ENCODE results near the gene ESRRG.

The ESRRG gene

DNA sequence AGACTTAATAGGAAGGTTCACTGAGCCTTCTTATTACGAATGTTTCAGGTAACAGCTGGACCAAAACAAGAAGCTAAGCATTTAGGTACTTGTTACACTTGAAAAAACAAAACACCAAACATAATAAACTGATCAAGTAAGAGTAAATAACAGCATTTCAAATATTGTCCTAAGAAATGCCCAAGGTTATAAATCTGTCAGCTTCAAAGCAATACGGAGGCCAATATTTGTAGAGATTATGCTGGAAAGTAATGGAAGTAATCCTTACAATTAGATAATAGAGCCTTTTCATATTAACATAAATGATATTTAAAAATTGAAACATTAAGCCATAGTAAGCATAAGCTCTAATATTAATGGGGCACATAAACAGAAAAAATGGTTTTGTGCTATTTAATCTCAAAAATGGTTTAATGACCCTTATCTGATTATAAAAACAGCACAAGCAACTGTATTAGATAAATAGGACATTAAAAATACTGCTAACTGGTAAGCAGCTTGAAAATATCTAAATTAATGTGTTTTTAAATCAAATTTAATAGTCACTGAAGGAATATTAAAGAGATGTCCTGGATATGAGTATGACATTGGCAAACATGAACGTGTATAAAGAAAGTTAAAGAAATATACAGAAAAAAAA, 256.9 kb downstream of the ESRRG start:
- Histone ChIP-seq H2AK5ac (ENCODE audit: low read depth, low read length) (no peak overlapping the region), H2BK5ac (ENCODE audit: low read length) (no peak overlapping the region), H4K91ac (ENCODE audit: low read depth, low read length, poor library complexity) (no peak overlapping the region), H3K4me3 (ENCODE audit: low read length in 2 of 2) (no peak overlapping the region), H3K14ac (ENCODE audit: low read length) (no peak overlapping the region), H2BK120ac (ENCODE audit: low read depth, low read length) (no peak overlapping the region), H3K79me1 (ENCODE audit: low read depth, low read length) (no peaks in the 10 kb centered on the region), H3K9ac (ENCODE audit: low read depth, low read length, poor library complexity) (no peak overlapping the region), H2AFZ (ENCODE audit: low read length) (no peak overlapping the region), H2BK15ac (ENCODE audit: low read length) (no peak overlapping the region), H3K4me1 (ENCODE audit: control insufficient read depth in 2 of 2, insufficient read depth in 1 of 2, low read depth in 1 of 2, low read length in 2 of 2) (peaks cover 0 to 5% of the 10 kb centered on the region in 2 donors), H3K18ac (ENCODE audit: low read length) (no peak overlapping the region), H3K27ac (replicated peaks; ENCODE audit: low read length) (no peak overlapping the region), H4K8ac (ENCODE audit: low read depth, low read length) (no peak overlapping the region), H2BK12ac (ENCODE audit: low read length) (no peak overlapping the region), H3K9me3 (replicated peaks in 1 of 2; ENCODE audit: control insufficient read depth in 2 of 2, insufficient read depth in 1 of 2, low read depth in 1 of 2, low read length in 2 of 2) (no peaks in the 10 kb centered on the region), H3K36me3 (replicated peaks in 1 of 2; ENCODE audit: control insufficient read depth in 2 of 2, insufficient read depth in 2 of 2, low read length in 2 of 2) (no peaks in the 10 kb centered on the region), H3K4me2 (ENCODE audit: insufficient read depth, low read length, poor library complexity, severe bottlenecking) (no peak overlapping the region), H3K27me3 (ENCODE audit: control insufficient read depth in 3 of 3, insufficient read depth in 3 of 3, low read depth in 1 of 3, low read length in 3 of 3) (no peaks in the 10 kb centered on the region), H3K4ac (ENCODE audit: low read length) (no peak overlapping the region), H3K23ac (ENCODE audit: low read depth, low read length, poor library complexity) (no peak overlapping the region)
- no peak for DNase-seq (ENCODE audit: low spot score)
- WGBS, 2 donors (ENCODE audit: extremely low coverage in 2 of 2, insufficient read length in 2 of 2, insufficient replicate concordance in 1 of 2) = no CpG with 5 or more reads among the region's 3 CpGs

DNA sequence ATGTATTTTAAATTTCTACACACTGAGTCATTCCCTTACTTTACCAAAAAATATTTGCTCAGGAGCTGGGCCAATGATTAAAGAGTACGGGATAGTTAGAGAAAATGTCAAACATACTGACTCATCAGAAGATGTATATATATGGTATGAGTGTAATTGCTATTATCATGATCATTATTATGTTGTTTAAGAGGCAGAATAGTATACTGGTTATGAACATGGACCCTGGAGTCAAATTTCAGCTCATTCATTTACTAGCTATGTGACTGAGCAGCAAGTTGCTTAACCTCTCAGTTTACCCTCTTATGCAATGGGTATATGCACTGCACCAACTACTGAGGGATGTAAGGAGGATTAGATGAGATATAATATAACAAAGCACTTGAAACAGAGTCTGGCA, 258.7 kb downstream of the ESRRG start:
- Histone ChIP-seq H3K79me1 (ENCODE audit: low read depth, low read length) (no peaks in the 10 kb centered on the region), H2AFZ (ENCODE audit: low read length) (no peak overlapping the region), H3K9ac (ENCODE audit: low read depth, low read length, poor library complexity) (no peak overlapping the region), H2BK15ac (ENCODE audit: low read length) (no peak overlapping the region), H3K4ac (ENCODE audit: low read length) (no peak overlapping the region), H3K4me3 (ENCODE audit: low read length in 2 of 2) (no peak overlapping the region), H2BK5ac (ENCODE audit: low read length) (no peak overlapping the region), H3K4me2 (ENCODE audit: insufficient read depth, low read length, poor library complexity, severe bottlenecking) (no peak overlapping the region), H3K27me3 (ENCODE audit: control insufficient read depth in 3 of 3, insufficient read depth in 3 of 3, low read depth in 1 of 3, low read length in 3 of 3) (no peaks in the 10 kb centered on the region), H3K9me3 (replicated peaks in 1 of 2; ENCODE audit: control insufficient read depth in 2 of 2, insufficient read depth in 1 of 2, low read depth in 1 of 2, low read length in 2 of 2) (no peaks in the 10 kb centered on the region), H3K36me3 (replicated peaks in 1 of 2; ENCODE audit: control insufficient read depth in 2 of 2, insufficient read depth in 2 of 2, low read length in 2 of 2) (no peaks in the 10 kb centered on the region), H3K14ac (ENCODE audit: low read length) (no peak overlapping the region), H3K27ac (replicated peaks; ENCODE audit: low read length) (no peak overlapping the region), H3K4me1 (ENCODE audit: control insufficient read depth in 2 of 2, insufficient read depth in 1 of 2, low read depth in 1 of 2, low read length in 2 of 2) (peaks cover 0 to 5% of the 10 kb centered on the region in 2 donors), H3K18ac (ENCODE audit: low read length) (no peak overlapping the region), H2BK12ac (ENCODE audit: low read length) (no peak overlapping the region), H2AK5ac (ENCODE audit: low read depth, low read length) (no peak overlapping the region), H2BK120ac (ENCODE audit: low read depth, low read length) (no peak overlapping the region), H3K23ac (ENCODE audit: low read depth, low read length, poor library complexity) (no peak overlapping the region), H4K91ac (ENCODE audit: low read depth, low read length, poor library complexity) (no peak overlapping the region), H4K8ac (ENCODE audit: low read depth, low read length) (no peak overlapping the region)
- no peak for DNase-seq (ENCODE audit: low spot score)
- no CpG with 5 or more reads among the region's 1 CpG for WGBS, 2 donors (ENCODE audit: extremely low coverage in 2 of 2, insufficient read length in 2 of 2, insufficient replicate concordance in 1 of 2)

GRCh38 chr1:216462066-216462775, 261.0 kb downstream of the ESRRG start:
- H2BK12ac ChIP-seq (ENCODE audit: low read length) = no peak overlapping the region
- no peak overlapping the region for H3K4ac ChIP-seq (ENCODE audit: low read length)
- no peak overlapping the region for H2BK5ac ChIP-seq (ENCODE audit: low read length)
- H3K9ac ChIP-seq (ENCODE audit: low read depth, low read length, poor library complexity) = no peak overlapping the region
- H4K91ac ChIP-seq (ENCODE audit: low read depth, low read length, poor library complexity) = no peak overlapping the region
- H3K4me3 ChIP-seq (ENCODE audit: low read length in 2 of 2) = no peak overlapping the region
- no peak overlapping the region for H3K18ac ChIP-seq (ENCODE audit: low read length)
- no peak overlapping the region for H3K27ac ChIP-seq (replicated peaks; ENCODE audit: low read length)
- H3K36me3 ChIP-seq (replicated peaks in 1 of 2; ENCODE audit: control insufficient read depth in 2 of 2, insufficient read depth in 2 of 2, low read length in 2 of 2) = no peaks in the 10 kb centered on the region
- H2BK15ac ChIP-seq (ENCODE audit: low read length) = no peak overlapping the region
- H3K23ac ChIP-seq (ENCODE audit: low read depth, low read length, poor library complexity) = no peak overlapping the region
- H3K9me3 ChIP-seq (replicated peaks in 1 of 2; ENCODE audit: control insufficient read depth in 2 of 2, insufficient read depth in 1 of 2, low read depth in 1 of 2, low read length in 2 of 2) = no peaks in the 10 kb centered on the region
- H4K8ac ChIP-seq (ENCODE audit: low read depth, low read length) = no peak overlapping the region
- peaks cover 2 to 5% of the 10 kb centered on the region in 2 donors for H3K4me1 ChIP-seq (ENCODE audit: control insufficient read depth in 2 of 2, insufficient read depth in 1 of 2, low read depth in 1 of 2, low read length in 2 of 2)
- no peak overlapping the region for H2BK120ac ChIP-seq (ENCODE audit: low read depth, low read length)
- H2AFZ ChIP-seq (ENCODE audit: low read length) = no peak overlapping the region
- DNase-seq (ENCODE audit: low spot score) = no peak
- no peak overlapping the region for H2AK5ac ChIP-seq (ENCODE audit: low read depth, low read length)
- H3K14ac ChIP-seq (ENCODE audit: low read length) = no peak overlapping the region
- no CpG with 5 or more reads among the region's 3 CpGs for WGBS, 2 donors (ENCODE audit: extremely low coverage in 2 of 2, insufficient read length in 2 of 2, insufficient replicate concordance in 1 of 2)
- no peak overlapping the region for H3K4me2 ChIP-seq (ENCODE audit: insufficient read depth, low read length, poor library complexity, severe bottlenecking)
- H3K27me3 ChIP-seq (ENCODE audit: control insufficient read depth in 3 of 3, insufficient read depth in 3 of 3, low read depth in 1 of 3, low read length in 3 of 3) = no peaks in the 10 kb centered on the region
- no peaks in the 10 kb centered on the region for H3K79me1 ChIP-seq (ENCODE audit: low read depth, low read length)

GRCh38 chr1:216461466-216461865, 261.8 kb downstream of the ESRRG start:
- Histone ChIP-seq H4K91ac (ENCODE audit: low read depth, low read length, poor library complexity) (no peak overlapping the region), H2AK5ac (ENCODE audit: low read depth, low read length) (no peak overlapping the region), H3K4me3 (ENCODE audit: low read length in 2 of 2) (no peak overlapping the region), H3K27me3 (ENCODE audit: control insufficient read depth in 3 of 3, insufficient read depth in 3 of 3, low read depth in 1 of 3, low read length in 3 of 3) (no peaks in the 10 kb centered on the region), H2BK120ac (ENCODE audit: low read depth, low read length) (no peak overlapping the region), H3K4me2 (ENCODE audit: insufficient read depth, low read length, poor library complexity, severe bottlenecking) (no peak overlapping the region), H3K18ac (ENCODE audit: low read length) (no peak overlapping the region), H3K27ac (replicated peaks; ENCODE audit: low read length) (no peak overlapping the region), H3K79me1 (ENCODE audit: low read depth, low read length) (no peaks in the 10 kb centered on the region), H3K4ac (ENCODE audit: low read length) (no peak overlapping the region), H3K36me3 (replicated peaks in 1 of 2; ENCODE audit: control insufficient read depth in 2 of 2, insufficient read depth in 2 of 2, low read length in 2 of 2) (no peaks in the 10 kb centered on the region), H3K9me3 (replicated peaks in 1 of 2; ENCODE audit: control insufficient read depth in 2 of 2, insufficient read depth in 1 of 2, low read depth in 1 of 2, low read length in 2 of 2) (no peaks in the 10 kb centered on the region), H3K14ac (ENCODE audit: low read length) (no peak overlapping the region), H2AFZ (ENCODE audit: low read length) (peak overlapping the region; percentile 42), H3K23ac (ENCODE audit: low read depth, low read length, poor library complexity) (no peak overlapping the region), H2BK12ac (ENCODE audit: low read length) (no peak overlapping the region), H3K4me1 (ENCODE audit: control insufficient read depth in 2 of 2, insufficient read depth in 1 of 2, low read depth in 1 of 2, low read length in 2 of 2) (peaks cover 5% of the 10 kb centered on the region in 2 donors), H3K9ac (ENCODE audit: low read depth, low read length, poor library complexity) (no peak overlapping the region), H2BK5ac (ENCODE audit: low read length) (no peak overlapping the region), H2BK15ac (ENCODE audit: low read length) (no peak overlapping the region), H4K8ac (ENCODE audit: low read depth, low read length) (no peak overlapping the region)
- no peak for DNase-seq (ENCODE audit: low spot score)
